HG03565 (cell line): Measurements from ENCODE around the gene F11.
"Not testable (repeated sequence)": the region's sequence is repeated elsewhere in the genome, so short reads cannot be mapped to it uniquely, and the experiment has no call there.

Experiments
- ATAC-seq: cut with Tn5 transposase; IDR thresholded peaks from one replicate; pipeline ENCODE4 v1.9.1; 2021; ENCODE audit warnings: mild to moderate bottlenecking, moderate library complexity; ENCODE audit not compliant: unreplicated experiment

The F11 gene

GRCh38 chr4:186249785-186250754, 15.9 kb upstream of the F11 start:
- ATAC-seq: no peak

GRCh38 chr4:186250760-186251159, 15.2 kb upstream of the F11 start:
- no peak for ATAC-seq

GRCh38 chr4:186255122-186255521, 10.9 kb upstream of the F11 start:
- no peak for ATAC-seq

- ATAC-seq: no peak
Observed at GRCh38 chr4:186258216-186258811, 7.7 kb upstream of the F11 start.

- no peak for ATAC-seq
Observed at GRCh38 chr4:186260117-186260503, 5.9 kb upstream of the F11 start.

GRCh38 chr4:186260504-186261448, 5.2 kb upstream of the F11 start:
- ATAC-seq: no peak

GRCh38 chr4:186264660-186265059, 1.3 kb upstream of the F11 start:
- no peak for ATAC-seq

GRCh38 chr4:186265250-186265649, 739 bp upstream of the F11 start:
- not testable (repeated sequence) for ATAC-seq

- ATAC-seq: no peak
Observed at GRCh38 chr4:186266729-186267456, 904 bp downstream of the F11 start.

- ATAC-seq: no peak
Observed at GRCh38 chr4:186271081-186271678, 5.2 kb downstream of the F11 start.

- no peak for ATAC-seq
Observed at GRCh38 chr4:186272699-186273391, 6.9 kb downstream of the F11 start.

GRCh38 chr4:186273392-186273789, 7.4 kb downstream of the F11 start:
- not testable (repeated sequence) for ATAC-seq

GRCh38 chr4:186283311-186283710, 17.3 kb downstream of the F11 start:
- no peak for ATAC-seq

- no peak for ATAC-seq
Observed at GRCh38 chr4:186285147-186285546, 19.2 kb downstream of the F11 start.

- no peak for ATAC-seq
Observed at GRCh38 chr4:186286581-186286980, 20.6 kb downstream of the F11 start.

- no peak for ATAC-seq
Observed at GRCh38 chr4:186291256-186291890, 25.4 kb downstream of the F11 start.

- no peak for ATAC-seq
Observed at GRCh38 chr4:186294160-186294559, 28.2 kb downstream of the F11 start.

GRCh38 chr4:186296481-186296880, 30.5 kb downstream of the F11 start:
- no peak for ATAC-seq
